OCI-LY3 (cell line): ENCODE results near the gene CCDC83.

ENCODE experiments used
- H2AFZ ChIP-seq: fragments of 200-600, 300-600 bp; shearing (Covaris generic); 2 replicates; pipeline ENCODE4 v1.6.0; 2014; ENCODE audit warnings: antibody characterized with exemption, low read depth, low read length
- H3K27ac ChIP-seq: fragments of 200-600, 300-600 bp; sonication (generic); 2 replicates; pipeline ENCODE4 v1.5.1; 2014; ENCODE audit warnings: mild to moderate bottlenecking, low read length, moderate library complexity, mixed read lengths
- H3K27me3 ChIP-seq: fragments of 200-600, 300-600 bp; sonication (generic); 2 replicates; pipeline ENCODE4 v1.6.1; 2014; ENCODE audit warnings: low read depth, low read length, mixed read lengths
- H3K36me3 ChIP-seq: fragments of 200-600, 300-600 bp; sonication (generic); replicated peaks from 2 replicates; pipeline ENCODE3; 2014; ENCODE audit warnings: low read depth, low read length, mixed read lengths
- H3K4me1 ChIP-seq: fragments of 300-600, 200-600 bp; sonication (generic); 2 replicates; pipeline ENCODE4 v1.6.1; 2014; ENCODE audit warnings: low read length, mixed read lengths
- H3K4me2 ChIP-seq: fragments of 200-600, 300-600 bp; sonication (generic); 2 replicates; pipeline ENCODE4 v1.6.1; 2014; ENCODE audit warnings: low read length, mixed read lengths
- H3K4me3 ChIP-seq: fragments of 300-600, 200-600 bp; sonication (generic); 2 replicates; pipeline ENCODE4 v1.5.1; 2014; ENCODE audit warnings: antibody characterized with exemption, mild to moderate bottlenecking, low read length, moderate library complexity
- H3K79me2 ChIP-seq: fragments of 300-600, 200-600 bp; shearing (Covaris generic); 2 replicates; pipeline ENCODE4 v1.6.1; 2014; ENCODE audit warnings: mild to moderate bottlenecking, low read length, mixed read lengths
- H3K9ac ChIP-seq: fragments of 300-600, 200-600 bp; shearing (Covaris generic); 2 replicates; pipeline ENCODE4 v1.6.0; 2014; ENCODE audit warnings: mild to moderate bottlenecking, low read length, moderate library complexity
- H3K9me3 ChIP-seq: fragments of 200-600, 300-600 bp; shearing (Covaris generic); 2 replicates; pipeline ENCODE4 v1.6.1; 2014; ENCODE audit warnings: low read length, mixed read lengths; ENCODE audit not compliant: insufficient read depth
- H4K20me1 ChIP-seq: fragments of 200-600, 300-600 bp; sonication (generic); 2 replicates; pipeline ENCODE4 v1.6.1; 2016; ENCODE audit warnings: low read length, mixed read lengths; ENCODE audit not compliant: insufficient read depth
- CTCF ChIP-seq: fragments of 200-600, 300-600 bp; sonication (generic); IDR thresholded peaks from 2 replicates; pipeline ENCODE4 v1.5.1; 2014; ENCODE audit warnings: antibody characterized with exemption, low read length, low read depth
- EZH2phosphoT487 ChIP-seq: fragments of 200-600 bp; shearing (Covaris generic); IDR thresholded peaks from 2 replicates; pipeline ENCODE4 v1.6.1; 2018; ENCODE audit warnings: antibody characterized with exemption, mixed run types, low read depth

CCDC83 gene

GRCh38 chr11:85826116-85826855, 28.9 kb upstream of the CCDC83 start:
- no peak overlapping the region for H3K4me2 ChIP-seq
- TF ChIP-seq CTCF (peak; percentile 48), EZH2phosphoT487 (no peak)
- no peak overlapping the region for H3K9ac ChIP-seq
- no peaks in the 10 kb centered on the region for H3K36me3 ChIP-seq
- H4K20me1 ChIP-seq, result no peaks in the 10 kb centered on the region
- no peak overlapping the region for H2AFZ ChIP-seq
- H3K27ac ChIP-seq, result no peak overlapping the region
- H3K27me3 ChIP-seq, result no peaks in the 10 kb centered on the region
- H3K4me1 ChIP-seq, result peaks cover 8% of the 10 kb centered on the region
- no peaks in the 10 kb centered on the region for H3K9me3 ChIP-seq
- no peak overlapping the region for H3K4me3 ChIP-seq
- no peaks in the 10 kb centered on the region for H3K79me2 ChIP-seq

GRCh38 chr11:85827748-85828639, 27.2 kb upstream of the CCDC83 start:
- no peak overlapping the region for H3K27ac ChIP-seq

GRCh38 chr11:85828640-85828978, 26.6 kb upstream of the CCDC83 start:
- Histone ChIP-seq H3K9me3 (no peaks in the 10 kb centered on the region), H2AFZ (no peak overlapping the region), H4K20me1 (no peaks in the 10 kb centered on the region), H3K79me2 (no peaks in the 10 kb centered on the region), H3K36me3 (no peaks in the 10 kb centered on the region), H3K27ac (no peak overlapping the region), H3K9ac (no peak overlapping the region), H3K4me3 (no peak overlapping the region), H3K27me3 (no peaks in the 10 kb centered on the region), H3K4me1 (peaks cover 8% of the 10 kb centered on the region), H3K4me2 (no peak overlapping the region)
- no peak for TF ChIP-seq EZH2phosphoT487

More at GRCh38 chr11:85827748-85828639, 27.2 kb upstream of the CCDC83 start:
- Histone ChIP-seq H3K79me2 (no peaks in the 10 kb centered on the region), H3K4me3 (no peak overlapping the region), H3K4me1 (peaks cover 8% of the 10 kb centered on the region), H3K9ac (no peak overlapping the region), H4K20me1 (no peaks in the 10 kb centered on the region), H3K27me3 (no peaks in the 10 kb centered on the region), H3K36me3 (no peaks in the 10 kb centered on the region), H3K9me3 (no peaks in the 10 kb centered on the region), H3K4me2 (no peak overlapping the region), H2AFZ (no peak overlapping the region)
- TF ChIP-seq EZH2phosphoT487, result no peak
- no peak for TF ChIP-seq CTCF

GRCh38 chr11:85829172-85829571, 26.0 kb upstream of the CCDC83 start:
- H2AFZ ChIP-seq, result no peak overlapping the region
- H3K79me2 ChIP-seq, result no peaks in the 10 kb centered on the region
- H4K20me1 ChIP-seq, result no peaks in the 10 kb centered on the region
- no peak overlapping the region for H3K4me2 ChIP-seq
- TF ChIP-seq CTCF (no peak), EZH2phosphoT487 (no peak)
- H3K4me1 ChIP-seq, result peaks cover 8% of the 10 kb centered on the region
- H3K27ac ChIP-seq, result no peak overlapping the region
- no peaks in the 10 kb centered on the region for H3K9me3 ChIP-seq
- H3K9ac ChIP-seq, result no peak overlapping the region
- no peaks in the 10 kb centered on the region for H3K27me3 ChIP-seq
- no peaks in the 10 kb centered on the region for H3K36me3 ChIP-seq
- H3K4me3 ChIP-seq, result no peak overlapping the region
